DND-41 (cell line): ENCODE measurements around the gene MAP2K4.

Source experiments
- CTCF ChIP-seq: IDR thresholded peaks from 2 replicates; pipeline ENCODE4 v1.5.1; 2012; ENCODE audit warnings: borderline replicate concordance, low read length, moderate library complexity, mild to moderate bottlenecking; ENCODE audit not compliant: poor library complexity, severe bottlenecking; ENCODE audit errors: extremely low read depth
- EZH2 ChIP-seq: IDR thresholded peaks from 3 replicates; pipeline ENCODE4 v1.6.1; 2012; ENCODE audit warnings: borderline replicate concordance, low read depth, mild to moderate bottlenecking, moderate library complexity, low read length, inconsistent platforms; ENCODE audit not compliant: severe bottlenecking

GRCh38 chr17:12050646-12051225 lies 30.1 kb downstream of the MAP2K4 start:
- TF ChIP-seq CTCF (no peak), EZH2 (no peak)
